ENCODE results near the gene TBC1D32. TPM values are rescaled to one million over a fixed set of nuclear protein-coding genes. Genes with fewer than 3 reads are reported as not detected.

Gene TBC1D32
- total and polyA plus RNA-seq, 4 donors: 1.2 to 31.7 (median 3.7) TPM

- ATAC-seq (ENCODE audit: insufficient read depth, low FRiP score): no peak
- 50 to 73% methylated on average over 1 of the region's 1 CpG for WGBS, 2 donors
Measured at GRCh38 chr6:121188356-121188755, 145.9 kb downstream of the TBC1D32 start.

GRCh38 chr6:121187833-121188200 is 146.5 kb downstream of the TBC1D32 start:
- TF ChIP-seq CTCF (IDR thresholded peaks at IDR 0.05; ENCODE audit: control extremely low read depth, extremely low read depth): no peak
- WGBS, 2 donors: 85 to 91% methylated on average over 1 of the region's 1 CpG
- no peak for ATAC-seq (ENCODE audit: insufficient read depth, low FRiP score)
- H3K9ac ChIP-seq (ENCODE audit: insufficient read depth in 1 of 2, low read length in 2 of 2): no peak overlapping the region
- H3K27ac ChIP-seq (ENCODE audit: low read depth in 1 of 2, low read length in 1 of 2): no peak overlapping the region
- peak in 2 of 3 donors; percentile 29 to 50 for DNase-seq
- H3K4me1 ChIP-seq (ENCODE audit: control insufficient read depth in 5 of 5, insufficient read depth in 5 of 5, low read length in 5 of 5): no peaks in the 10 kb centered on the region
- H3K27me3 ChIP-seq (ENCODE audit: control insufficient read depth in 3 of 3, insufficient read depth in 3 of 3, low read length in 2 of 3): no peaks in the 10 kb centered on the region
- no peaks in the 10 kb centered on the region for H3K9me3 ChIP-seq (ENCODE audit: control insufficient read depth in 4 of 4, insufficient read depth in 3 of 4, low read length in 3 of 4)
- H3K4me3 ChIP-seq: no peak overlapping the region
- H3K36me3 ChIP-seq (ENCODE audit: control insufficient read depth in 4 of 4, insufficient read depth in 4 of 4, low read length in 4 of 4): no peaks in the 10 kb centered on the region

More at GRCh38 chr6:121188356-121188755, 145.9 kb downstream of the TBC1D32 start:
- H3K27me3 ChIP-seq (ENCODE audit: control insufficient read depth in 3 of 3, insufficient read depth in 3 of 3, low read length in 2 of 3): no peaks in the 10 kb centered on the region
- no peak overlapping the region for H3K4me3 ChIP-seq
- no peak overlapping the region for H3K9ac ChIP-seq (ENCODE audit: insufficient read depth in 1 of 2, low read length in 2 of 2)
- H3K4me1 ChIP-seq (ENCODE audit: control insufficient read depth in 5 of 5, insufficient read depth in 5 of 5, low read length in 5 of 5): no peaks in the 10 kb centered on the region
- TF ChIP-seq CTCF (IDR thresholded peaks at IDR 0.05; ENCODE audit: control extremely low read depth, extremely low read depth): no peak
- no peak for DNase-seq
- H3K36me3 ChIP-seq (ENCODE audit: control insufficient read depth in 4 of 4, insufficient read depth in 4 of 4, low read length in 4 of 4): no peaks in the 10 kb centered on the region
- no peak overlapping the region for H3K27ac ChIP-seq (ENCODE audit: low read depth in 1 of 2, low read length in 1 of 2)
- no peaks in the 10 kb centered on the region for H3K9me3 ChIP-seq (ENCODE audit: control insufficient read depth in 4 of 4, insufficient read depth in 3 of 4, low read length in 3 of 4)

- TF ChIP-seq CTCF (IDR thresholded peaks at IDR 0.05; ENCODE audit: control extremely low read depth, extremely low read depth): no peak
- DNase-seq (peak in 1 of 3 donors; percentile 1), ATAC-seq (ENCODE audit: insufficient read depth, low FRiP score) (no peak)
- Histone ChIP-seq H3K4me3 (no peak overlapping the region), H3K36me3 (ENCODE audit: control insufficient read depth in 4 of 4, insufficient read depth in 4 of 4, low read length in 4 of 4) (no peaks in the 10 kb centered on the region), H3K27me3 (ENCODE audit: control insufficient read depth in 3 of 3, insufficient read depth in 3 of 3, low read length in 2 of 3) (no peaks in the 10 kb centered on the region), H3K9me3 (ENCODE audit: control insufficient read depth in 4 of 4, insufficient read depth in 3 of 4, low read length in 3 of 4) (no peaks in the 10 kb centered on the region), H3K9ac (ENCODE audit: insufficient read depth in 1 of 2, low read length in 2 of 2) (no peak overlapping the region), H3K27ac (ENCODE audit: low read depth in 1 of 2, low read length in 1 of 2) (no peak overlapping the region), H3K4me1 (ENCODE audit: control insufficient read depth in 5 of 5, insufficient read depth in 5 of 5, low read length in 5 of 5) (no peaks in the 10 kb centered on the region)
- WGBS, 2 donors: 90 to 93% methylated on average over 1 of the region's 1 CpG
Measured at GRCh38 chr6:121187200-121187832, 147.0 kb downstream of the TBC1D32 start.

GRCh38 chr6:121183742-121184141 is 150.5 kb downstream of the TBC1D32 start:
- no peak for ATAC-seq (ENCODE audit: insufficient read depth, low FRiP score)

More at GRCh38 chr6:121183742-121184141, 150.5 kb downstream of the TBC1D32 start:
- no peaks in the 10 kb centered on the region for H3K4me1 ChIP-seq (ENCODE audit: control insufficient read depth in 5 of 5, insufficient read depth in 5 of 5, low read length in 5 of 5)
- no peak overlapping the region for H3K4me3 ChIP-seq
- H3K36me3 ChIP-seq (ENCODE audit: control insufficient read depth in 4 of 4, insufficient read depth in 4 of 4, low read length in 4 of 4): peaks cover 0 to 4% (median under 1%) of the 10 kb centered on the region in 4 donors
- DNase-seq: no peak
- H3K27ac ChIP-seq (ENCODE audit: low read depth in 1 of 2, low read length in 1 of 2): no peak overlapping the region
- no peaks in the 10 kb centered on the region for H3K27me3 ChIP-seq (ENCODE audit: control insufficient read depth in 3 of 3, insufficient read depth in 3 of 3, low read length in 2 of 3)
- no peak overlapping the region for H3K9ac ChIP-seq (ENCODE audit: insufficient read depth in 1 of 2, low read length in 2 of 2)
- WGBS, 2 donors: 93% methylated on average over 1 of the region's 1 CpG
- no peak for TF ChIP-seq CTCF (IDR thresholded peaks at IDR 0.05; ENCODE audit: control extremely low read depth, extremely low read depth)
- peaks cover 0 to 1% (median 0%) of the 10 kb centered on the region in 4 donors for H3K9me3 ChIP-seq (ENCODE audit: control insufficient read depth in 4 of 4, insufficient read depth in 3 of 4, low read length in 3 of 4)

Measured in lung (tissue), 12 donors.